ENCODE measurements around the gene HMGA1.

DNA sequence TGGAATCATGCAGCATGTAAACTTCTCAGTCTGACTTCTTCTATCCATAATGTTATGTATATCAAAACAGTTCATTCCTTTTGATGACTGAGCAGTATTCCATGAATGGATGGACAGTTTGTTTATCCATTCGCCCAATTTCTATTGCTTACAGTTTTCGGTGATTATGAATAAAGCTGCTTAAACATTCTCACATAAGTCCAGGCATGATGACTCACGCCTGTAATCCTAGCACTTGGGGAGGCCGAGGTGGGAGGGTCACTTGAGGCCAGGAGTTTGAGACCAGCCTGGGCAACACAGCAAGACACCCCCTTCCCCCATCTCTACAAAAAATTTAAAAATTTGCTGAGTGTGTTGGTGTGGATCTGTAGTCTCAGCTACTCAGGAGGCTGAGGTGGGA, 22.9 kb upstream of the HMGA1 start:
- TF ChIP-seq POLR2AphosphoS5 (IDR thresholded peaks at IDR 0.05; ENCODE audit: borderline replicate concordance, low read depth, low read length): no peak
- no peak for TF ChIP-seq EZH2 (IDR thresholded peaks at IDR 0.05)
- TF ChIP-seq FOXP2 (optimal IDR thresholded peaks at IDR 0.05; ENCODE audit: control extremely low read depth, extremely low read length, insufficient read depth): no peak
